GM21381 (cell line): ENCODE results near the gene ST8SIA5.

Experiments
- ATAC-seq: cut with Tn5 transposase; IDR thresholded peaks from one replicate; pipeline ENCODE4 v1.9.1; 2021; ENCODE audit warnings: mild to moderate bottlenecking, moderate library complexity; ENCODE audit not compliant: unreplicated experiment

Gene ST8SIA5

DNA sequence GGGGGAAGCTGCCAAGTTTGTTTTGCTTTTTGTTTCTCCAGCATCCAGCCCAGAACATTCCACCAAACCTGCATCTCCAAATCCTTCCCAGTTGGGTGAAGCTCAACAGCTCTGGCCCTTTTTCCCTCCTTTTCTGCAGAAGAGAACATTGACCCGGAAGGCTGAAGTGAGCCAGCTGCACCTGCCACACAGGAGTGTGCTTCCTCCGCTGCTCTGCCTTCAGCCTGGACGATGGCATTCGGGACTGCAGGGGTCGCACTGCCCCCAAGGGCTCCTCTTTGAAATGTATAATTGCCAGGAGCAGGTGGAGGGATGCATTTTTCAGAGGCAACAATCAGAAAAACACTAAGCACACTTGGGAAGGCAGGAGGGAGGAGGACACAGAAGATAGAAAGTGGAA, 41.8 kb downstream of the ST8SIA5 start:
- no peak for ATAC-seq

DNA sequence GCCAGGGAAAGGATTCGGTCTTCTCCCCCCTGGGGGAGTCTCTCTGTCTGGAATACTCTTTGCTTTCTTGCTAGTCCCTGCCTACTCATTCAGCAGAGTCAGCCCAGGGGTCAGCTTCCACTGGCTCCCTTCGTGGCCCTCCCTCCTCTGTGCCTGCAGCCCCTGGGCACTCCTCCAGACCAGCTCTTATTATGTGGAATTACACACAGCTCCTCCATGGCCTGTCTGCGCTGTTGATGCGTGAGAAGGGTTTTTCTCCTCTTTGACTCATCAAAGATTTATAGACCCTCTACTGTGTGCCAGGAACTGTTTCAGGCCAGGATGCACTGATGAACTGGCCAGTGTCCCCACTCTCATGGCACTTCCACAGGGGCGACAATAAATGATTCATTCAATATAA, 44.4 kb downstream of the ST8SIA5 start:
- no peak for ATAC-seq

GRCh38 chr18:46711444-46711863, 45.4 kb downstream of the ST8SIA5 start:
- ATAC-seq, result no peak

- no peak for ATAC-seq
Measured at GRCh38 chr18:46706968-46707367, 49.9 kb downstream of the ST8SIA5 start.

- ATAC-seq, result no peak
Measured at GRCh38 chr18:46705521-46705920, 51.3 kb downstream of the ST8SIA5 start.

- no peak for ATAC-seq
Measured at GRCh38 chr18:46704816-46705215, 52.0 kb downstream of the ST8SIA5 start.

- ATAC-seq, result no peak
Measured at GRCh38 chr18:46704189-46704588, 52.7 kb downstream of the ST8SIA5 start.

DNA sequence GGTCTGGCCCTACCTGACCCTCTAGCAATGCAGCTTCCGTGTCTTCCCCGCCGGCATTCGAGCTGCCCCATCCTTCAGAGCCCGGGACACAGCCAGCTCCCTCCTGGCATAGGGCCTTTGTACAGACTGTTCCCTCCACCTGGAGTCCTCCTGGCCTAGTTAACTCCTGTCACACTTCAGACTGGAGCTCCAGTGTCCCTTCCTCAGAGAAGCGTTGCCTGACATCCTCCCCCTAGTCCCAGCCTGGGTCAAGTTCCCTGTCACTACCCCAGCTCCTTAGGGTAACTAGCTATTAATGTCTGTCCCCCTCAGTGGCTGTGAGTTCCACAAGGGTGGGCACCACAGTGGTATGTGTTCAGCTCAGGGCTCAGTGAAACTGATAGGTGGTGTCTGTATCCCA, 54.4 kb downstream of the ST8SIA5 start:
- ATAC-seq, result no peak

DNA sequence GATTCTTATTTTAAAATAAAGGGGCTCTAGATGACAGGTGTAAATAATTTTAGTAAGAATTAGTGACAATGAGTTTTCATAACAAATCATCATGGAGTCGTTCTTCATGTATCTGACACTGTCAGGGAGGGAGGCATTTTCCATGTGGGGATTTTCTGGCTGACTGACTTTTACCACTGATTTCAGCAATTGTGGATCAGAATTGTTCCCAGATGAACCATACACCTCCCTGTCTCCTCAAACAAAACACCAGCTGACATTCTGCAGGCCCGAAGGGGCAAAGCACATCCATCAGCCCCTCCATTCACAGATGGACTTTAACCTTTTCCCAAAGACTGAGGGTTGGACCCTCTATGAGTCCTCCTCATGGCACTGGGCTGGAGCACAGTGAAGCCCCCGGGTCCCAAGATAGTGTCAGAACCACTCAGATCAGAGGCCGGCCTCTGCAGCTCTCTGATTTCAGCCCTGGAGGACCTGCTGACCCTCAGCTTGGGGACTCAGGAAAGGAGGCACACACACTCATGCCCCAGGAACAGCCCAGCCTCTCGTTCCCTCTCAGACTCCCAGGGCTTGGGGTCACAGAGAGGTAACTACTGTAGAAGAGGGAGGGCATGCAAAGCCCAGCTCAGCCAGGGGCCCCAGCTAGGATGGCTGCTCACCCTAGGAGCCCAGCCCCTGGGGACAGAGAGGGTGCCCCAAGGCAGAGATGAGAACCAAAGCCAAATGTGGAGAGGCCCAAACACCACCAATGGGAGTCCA, 56.6 kb downstream of the ST8SIA5 start:
- no peak for ATAC-seq

DNA sequence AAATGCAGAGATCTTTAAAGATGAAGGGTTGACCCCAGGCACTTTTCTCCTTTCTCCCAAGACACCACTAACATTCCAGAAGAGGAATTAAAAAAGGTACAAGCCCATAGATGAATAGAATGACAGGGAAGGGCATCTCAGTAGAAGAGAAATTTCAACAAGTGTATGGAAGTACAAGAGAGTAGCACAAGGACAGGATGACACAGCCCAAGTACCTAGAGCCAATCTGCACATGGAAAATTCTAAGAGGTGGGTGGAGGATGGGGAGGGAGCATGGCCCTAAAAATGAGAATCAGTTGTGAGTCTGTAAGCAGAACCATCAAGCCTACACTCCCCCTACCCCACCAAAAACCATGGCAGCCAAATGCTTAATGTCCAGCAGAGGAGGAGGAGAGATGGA, 60.2 kb downstream of the ST8SIA5 start:
- ATAC-seq, result no peak

- ATAC-seq, result no peak
Measured at GRCh38 chr18:46696268-46696667, 60.6 kb downstream of the ST8SIA5 start.

DNA sequence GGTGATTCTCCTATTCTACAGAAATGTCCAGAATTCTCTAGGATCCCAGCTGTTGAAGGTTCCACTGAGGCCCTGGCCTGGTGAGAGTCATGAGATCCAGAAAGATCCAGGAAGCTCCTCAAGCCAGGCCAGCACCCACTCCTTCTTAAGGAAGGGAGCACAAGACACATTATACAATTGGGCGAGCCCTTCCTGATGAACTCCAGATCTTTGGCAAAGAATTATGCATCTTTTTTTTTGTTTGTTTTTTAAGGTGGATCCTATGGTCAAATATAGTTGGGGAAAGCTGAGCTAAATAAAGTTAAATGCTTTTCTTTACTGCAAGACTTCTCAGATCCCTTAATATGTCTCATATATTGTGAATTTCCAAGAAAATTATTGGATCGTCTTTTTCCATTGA, 62.9 kb downstream of the ST8SIA5 start:
- ATAC-seq, result no peak

DNA sequence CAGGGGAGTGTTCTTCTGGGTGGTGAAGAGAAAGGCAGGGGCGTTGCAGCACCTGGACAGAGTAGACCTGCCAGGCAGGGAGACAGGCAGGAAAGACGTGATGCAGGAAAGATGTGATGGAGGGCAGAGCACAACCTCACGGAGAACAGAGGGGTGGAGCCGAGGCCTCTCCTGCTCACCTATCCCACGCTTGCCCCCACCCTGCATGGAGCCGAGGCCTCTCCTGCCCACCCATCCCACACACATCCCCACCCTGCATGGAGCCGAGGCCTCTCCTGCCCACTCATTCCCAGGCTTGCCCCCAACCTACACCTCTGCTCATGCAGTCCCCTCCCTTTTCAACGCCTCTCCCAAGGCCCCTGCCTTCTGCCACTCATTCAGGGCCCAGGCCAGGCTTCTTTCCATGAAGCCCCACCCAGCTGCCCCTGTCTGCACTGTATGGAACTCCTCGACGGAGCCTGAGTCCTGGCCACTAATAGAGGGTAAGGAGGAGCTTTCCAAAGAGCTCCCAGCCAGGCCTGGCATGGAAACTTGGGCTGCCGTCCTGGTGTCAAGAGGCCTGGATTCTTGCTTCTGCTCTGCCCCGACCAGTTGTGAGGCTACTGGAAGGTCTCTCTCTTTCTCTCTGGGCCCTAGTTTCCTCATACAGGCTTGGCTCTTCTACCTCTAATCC, 67.9 kb downstream of the ST8SIA5 start:
- no peak for ATAC-seq

- no peak for ATAC-seq
Measured at GRCh38 chr18:46686186-46686585, 70.7 kb downstream of the ST8SIA5 start.

GRCh38 chr18:46683252-46683651, 73.6 kb downstream of the ST8SIA5 start:
- no peak for ATAC-seq

- ATAC-seq, result no peak
Measured at GRCh38 chr18:46680784-46681695, 75.8 kb downstream of the ST8SIA5 start.

DNA sequence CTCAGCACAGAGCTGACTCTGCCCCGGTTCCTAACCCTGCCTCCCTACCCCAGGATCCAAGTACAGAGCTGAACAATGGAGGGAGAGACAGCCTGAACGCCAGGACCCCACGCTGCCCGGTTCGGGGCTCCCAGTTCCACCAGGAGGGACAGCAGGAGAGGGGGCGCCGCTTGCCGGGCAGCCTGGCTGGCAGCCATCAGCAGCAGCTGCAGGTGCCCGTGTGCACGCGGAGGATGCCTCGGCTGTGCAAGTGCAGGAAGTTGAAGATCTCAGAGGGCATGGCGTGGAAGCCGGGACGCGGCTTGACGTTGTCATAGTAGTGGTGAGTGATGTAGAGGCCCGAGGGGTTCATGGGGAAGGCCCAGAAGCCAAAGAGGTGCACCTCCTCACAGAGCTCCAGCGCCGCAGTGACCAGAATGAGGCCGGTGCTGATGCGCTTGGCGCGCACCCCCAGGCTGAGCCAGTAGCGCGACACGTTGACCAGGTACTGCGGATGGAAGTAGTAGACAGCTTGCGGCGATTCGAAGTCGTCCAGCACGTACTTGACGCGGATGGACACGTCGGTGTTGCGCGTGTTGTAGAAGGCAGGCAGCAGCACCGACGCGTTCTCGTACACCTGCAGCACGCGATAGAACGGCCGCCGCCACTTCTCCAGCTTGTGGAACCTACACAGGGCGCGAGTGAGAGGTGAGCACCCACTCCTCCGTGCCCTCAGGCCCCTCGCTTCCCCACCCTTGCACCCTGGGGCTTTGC, 76.8 kb downstream of the ST8SIA5 start:
- ATAC-seq, result no peak

DNA sequence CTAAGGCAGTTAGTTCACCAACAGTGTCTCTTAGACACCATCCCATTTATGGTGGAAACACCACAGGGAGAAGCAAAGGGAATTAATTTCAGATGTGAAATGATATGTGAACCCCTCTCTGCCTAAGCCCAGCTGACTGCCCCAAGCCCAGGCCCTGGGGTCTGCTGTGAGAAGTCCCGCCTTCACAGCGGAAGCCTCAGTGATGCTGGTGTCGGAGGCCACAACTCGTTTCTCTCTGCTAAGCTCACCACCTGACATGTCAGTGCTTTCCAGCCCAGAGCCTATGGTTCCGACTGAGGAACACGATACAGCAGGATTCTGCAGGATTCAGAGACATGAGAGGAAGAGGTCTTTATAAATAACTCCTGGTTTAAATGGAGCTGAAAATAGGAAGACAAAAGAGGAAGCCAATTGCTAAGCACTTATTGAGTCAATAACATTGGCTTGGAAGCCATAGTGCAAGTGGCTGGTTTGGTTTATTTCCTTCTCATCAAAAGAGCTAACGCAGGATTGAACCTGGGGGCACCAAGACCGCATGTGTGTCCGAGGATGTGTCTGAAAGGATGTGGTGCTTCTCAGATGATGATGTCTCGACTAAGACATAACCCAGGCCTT, 78.0 kb downstream of the ST8SIA5 start:
- ATAC-seq, result no peak

DNA sequence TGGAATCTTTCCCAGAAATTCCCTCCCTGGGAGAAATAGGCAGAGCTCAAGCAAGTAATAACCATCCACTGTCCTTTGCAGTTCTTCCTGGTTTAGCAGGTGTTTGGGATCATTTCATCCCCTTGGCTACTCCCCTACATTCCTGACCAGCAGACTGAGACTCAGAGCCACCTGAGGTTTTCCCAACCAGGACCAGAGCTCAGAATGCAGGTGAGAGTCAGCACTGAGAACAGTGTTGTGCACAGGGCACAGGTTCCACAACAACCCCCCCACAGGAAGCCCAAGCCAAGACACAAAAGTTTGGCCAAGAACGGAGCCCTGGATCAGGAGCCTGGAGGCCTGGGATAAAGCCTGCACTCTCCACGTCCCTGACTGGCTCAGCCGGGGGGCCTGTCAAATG, 78.8 kb downstream of the ST8SIA5 start:
- no peak for ATAC-seq

GRCh38 chr18:46677611-46678010, 79.2 kb downstream of the ST8SIA5 start:
- ATAC-seq, result no peak
